HUES64 (cell line): Measurements from ENCODE around the gene LRP8.

ENCODE experiments used
- H3K27ac ChIP-seq: 2 replicates; pipeline ENCODE4 v1.7.0; 2013; ENCODE audit warnings: low read depth, low read length, inconsistent platforms
- H3K27me3 ChIP-seq: 2 replicates; pipeline ENCODE4 v1.6.1; 2013; ENCODE audit warnings: mild to moderate bottlenecking, low read length; ENCODE audit not compliant: insufficient read depth
- H3K36me3 ChIP-seq: 2 replicates; pipeline ENCODE4 v1.6.1; 2013; ENCODE audit warnings: mild to moderate bottlenecking, low read length; ENCODE audit not compliant: insufficient read depth
- H3K4me1 ChIP-seq: 2 replicates; pipeline ENCODE4 v1.6.1; 2013; ENCODE audit warnings: mild to moderate bottlenecking, low read length, moderate library complexity; ENCODE audit not compliant: insufficient read depth
- H3K4me3 ChIP-seq: 2 replicates; pipeline ENCODE4 v1.5.1; 2013; ENCODE audit warnings: mild to moderate bottlenecking, low read length, moderate library complexity
- H3K9ac ChIP-seq: 2 replicates; pipeline ENCODE4 v1.6.1; 2013; ENCODE audit warnings: mild to moderate bottlenecking, low read depth, low read length
- H3K9me3 ChIP-seq: 2 replicates; pipeline ENCODE4 v1.6.1; 2013; ENCODE audit warnings: low read depth, low read length; ENCODE audit not compliant: insufficient read depth
- WGBS: fragments of 150-250, 120-280 bp; methylation state at CpG from one replicate; pipeline ENCODE4 v1.1.7; 2013; ENCODE audit warnings: missing lambda C conversion rate; 5-methylcytosine and 5-hydroxymethylcytosine counted together

The LRP8 gene

DNA sequence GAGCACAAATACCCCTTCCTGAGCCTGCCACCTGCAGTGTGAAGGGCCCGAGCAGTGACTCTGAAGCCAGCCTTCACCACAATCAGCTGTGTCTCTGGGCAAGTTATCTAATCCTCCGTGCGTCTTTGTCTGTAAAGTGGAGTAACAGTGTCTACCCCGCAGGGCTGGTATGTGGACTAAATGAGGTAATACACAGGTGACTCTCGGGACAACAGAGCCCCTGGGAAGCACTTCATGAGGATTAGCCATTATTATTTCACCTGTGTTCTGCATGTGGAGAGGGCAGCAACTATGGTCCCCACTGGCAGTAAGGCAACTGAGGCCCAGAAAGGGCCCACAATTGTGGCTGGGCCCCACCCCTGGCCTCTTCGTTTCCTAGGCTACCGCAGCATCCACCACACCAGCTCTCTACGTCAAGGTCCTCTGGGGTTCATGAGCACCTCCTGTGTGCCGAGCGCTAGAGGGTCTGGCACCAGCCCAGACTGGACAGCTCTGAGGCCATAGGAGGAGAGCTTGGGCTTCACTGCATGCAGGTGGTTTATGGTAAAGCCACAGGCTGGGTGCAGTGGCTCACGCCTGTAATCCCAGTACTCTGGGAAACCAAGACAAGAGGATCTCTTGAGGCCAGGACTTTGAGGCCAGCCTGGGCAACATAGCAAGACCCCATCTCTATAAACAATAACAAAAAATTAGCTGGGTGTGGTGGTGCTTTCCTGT is 41.3 kb upstream of the LRP8 start:
- Histone ChIP-seq H3K9ac (no peak overlapping the region), H3K4me3 (no peak overlapping the region), H3K9me3 (no peaks in the 10 kb centered on the region), H3K27ac (no peak overlapping the region), H3K4me1 (no peaks in the 10 kb centered on the region), H3K27me3 (no peaks in the 10 kb centered on the region), H3K36me3 (no peaks in the 10 kb centered on the region)
- 94% methylated on average over 11 of the region's 11 CpGs for WGBS

- 93% methylated on average over 14 of the region's 14 CpGs for WGBS
- Histone ChIP-seq H3K27me3 (no peaks in the 10 kb centered on the region), H3K27ac (no peak overlapping the region), H3K4me1 (no peaks in the 10 kb centered on the region), H3K9me3 (no peaks in the 10 kb centered on the region), H3K4me3 (no peak overlapping the region), H3K36me3 (no peaks in the 10 kb centered on the region), H3K9ac (no peak overlapping the region)
These were observed 40.6 kb upstream of the LRP8 start for GRCh38 chr1:53368314-53369033.

DNA sequence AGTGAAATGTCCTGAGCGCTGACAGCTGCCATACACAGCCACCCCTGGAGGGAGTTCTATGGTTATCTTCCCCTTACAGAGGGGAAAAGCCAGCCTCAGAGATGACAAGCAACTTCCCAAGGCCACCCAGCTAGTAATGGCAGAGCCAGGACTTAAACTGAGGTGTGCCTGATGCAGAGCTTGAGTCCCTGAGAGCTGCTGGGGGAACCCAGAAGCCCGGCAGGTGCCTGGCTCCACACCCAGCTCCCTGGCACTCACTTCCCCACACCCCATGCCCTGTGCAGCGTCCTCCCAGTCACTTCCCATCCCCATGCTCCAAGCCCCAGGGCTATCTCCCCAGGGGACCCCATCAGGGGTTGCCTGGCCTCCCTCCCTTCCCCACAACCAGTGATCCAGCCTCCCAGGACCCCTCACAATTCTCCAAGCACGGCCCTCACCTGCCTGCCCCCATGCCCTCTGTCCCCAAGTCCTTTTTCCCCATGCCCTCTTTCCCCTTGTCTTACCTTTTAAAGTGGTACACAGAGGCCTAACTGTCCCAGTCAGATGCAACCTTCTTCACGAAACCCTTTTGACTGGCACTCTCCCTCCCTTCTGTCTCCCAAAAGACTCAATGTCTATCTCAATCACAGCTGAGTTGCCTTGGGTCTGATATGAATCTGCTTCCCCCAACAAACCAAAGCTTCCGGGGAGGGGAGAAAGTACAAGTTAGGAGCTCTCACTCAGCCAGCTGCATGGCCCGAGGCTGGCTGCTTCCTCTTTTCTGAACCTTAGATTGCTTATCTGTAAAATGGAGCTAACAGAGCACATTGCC is 39.8 kb upstream of the LRP8 start:
- H3K9ac ChIP-seq = no peak overlapping the region
- no peaks in the 10 kb centered on the region for H3K4me1 ChIP-seq
- no peak overlapping the region for H3K4me3 ChIP-seq
- H3K27me3 ChIP-seq = no peaks in the 10 kb centered on the region
- no peaks in the 10 kb centered on the region for H3K36me3 ChIP-seq
- WGBS = 81% methylated on average over 7 of the region's 7 CpGs
- H3K9me3 ChIP-seq = no peaks in the 10 kb centered on the region
- H3K27ac ChIP-seq = no peak overlapping the region

DNA sequence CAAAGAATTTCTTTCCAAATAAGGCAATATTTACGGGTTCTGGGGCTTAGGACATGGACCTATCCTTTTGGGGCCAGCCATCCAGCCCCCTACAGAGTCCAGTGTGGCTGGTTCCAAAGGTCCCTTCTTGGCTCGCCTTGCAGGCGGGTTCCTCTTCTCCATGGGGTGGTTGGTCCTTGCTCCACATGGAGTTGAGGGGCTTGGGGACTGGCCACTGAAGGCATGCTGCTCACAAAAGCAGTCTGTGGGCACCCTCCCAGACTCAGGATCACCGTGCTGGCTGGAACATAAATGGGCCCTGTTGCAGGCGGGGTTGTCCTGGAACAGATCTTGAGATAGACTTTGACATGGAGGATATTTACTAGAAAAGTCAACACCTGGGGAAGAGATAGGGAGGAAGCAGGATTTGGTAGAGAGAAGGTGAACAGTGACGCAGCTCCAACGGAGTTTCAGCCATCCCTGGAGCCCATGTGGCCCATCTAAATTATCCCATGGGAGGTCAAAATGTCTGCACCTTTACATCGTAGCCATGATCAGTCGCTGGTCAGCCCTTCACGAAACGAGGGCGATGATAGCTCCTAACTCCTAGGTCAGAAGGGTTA is 39.1 kb upstream of the LRP8 start:
- Histone ChIP-seq H3K27me3 (no peaks in the 10 kb centered on the region), H3K4me3 (no peak overlapping the region), H3K9me3 (no peaks in the 10 kb centered on the region), H3K4me1 (no peaks in the 10 kb centered on the region; the same call in 1 of the 2 replicates), H3K9ac (no peak overlapping the region), H3K27ac (no peak overlapping the region), H3K36me3 (no peaks in the 10 kb centered on the region)
- WGBS = 94% methylated on average over 12 of the region's 12 CpGs

DNA sequence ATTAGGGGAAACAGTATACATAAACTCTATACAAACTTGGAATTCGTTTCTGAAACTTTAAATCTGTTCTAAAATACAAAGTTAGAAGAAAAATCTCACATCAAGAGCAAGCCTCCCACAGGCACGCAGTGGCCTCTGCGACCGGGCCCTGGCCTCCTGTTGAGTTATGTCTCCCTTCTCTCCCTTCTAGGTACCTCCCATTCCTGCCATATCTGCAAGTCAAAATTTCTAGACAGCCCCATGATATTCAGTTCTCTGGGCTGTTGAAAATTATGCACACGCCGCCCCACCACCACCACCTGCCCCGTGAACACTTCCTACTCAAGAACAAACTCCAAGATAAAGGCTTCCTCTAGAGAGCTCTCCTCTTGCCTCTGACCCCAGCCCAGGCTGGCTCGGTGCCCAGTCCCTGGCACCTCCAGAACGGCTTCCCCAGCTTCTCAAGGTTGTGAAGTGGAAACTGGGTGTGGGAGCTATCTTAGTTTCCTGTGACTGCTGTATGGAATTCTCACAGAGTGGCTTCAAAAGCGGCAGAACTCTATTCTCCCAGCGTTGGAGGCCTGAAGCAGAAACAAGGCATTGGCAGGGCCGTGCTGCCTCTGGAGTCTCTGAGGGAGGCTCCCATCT is 37.7 kb upstream of the LRP8 start:
- Histone ChIP-seq H3K9ac (no peak overlapping the region), H3K27ac (no peak overlapping the region), H3K4me1 (no peaks in the 10 kb centered on the region; the same call in 1 of the 2 replicates), H3K27me3 (no peaks in the 10 kb centered on the region), H3K36me3 (no peaks in the 10 kb centered on the region), H3K4me3 (no peak overlapping the region), H3K9me3 (no peaks in the 10 kb centered on the region)
- WGBS = 94% methylated on average over 12 of the region's 12 CpGs

- H3K27me3 ChIP-seq = no peaks in the 10 kb centered on the region
- 91% methylated on average over 9 of the region's 9 CpGs for WGBS
These were observed 35.2 kb upstream of the LRP8 start for GRCh38 chr1:53362851-53363642.

DNA sequence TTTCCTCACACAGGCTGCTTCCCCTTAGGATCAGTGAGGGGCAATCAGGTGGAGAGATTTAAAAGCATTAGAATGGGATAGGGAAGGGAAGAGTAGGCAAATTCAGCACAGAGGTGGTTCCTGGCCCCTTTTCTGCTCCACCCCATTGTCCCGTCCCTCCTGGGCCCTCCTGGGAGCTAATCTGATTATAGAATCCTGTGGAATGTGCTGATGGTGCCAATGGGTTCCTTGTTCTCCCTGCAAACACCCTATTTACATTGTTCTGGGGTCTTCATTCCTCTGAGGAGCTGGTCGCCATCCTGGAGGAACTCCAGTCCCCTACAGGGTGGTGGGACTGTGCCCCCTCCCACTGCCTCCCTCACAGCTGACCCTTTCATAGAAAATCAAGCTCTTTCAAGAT is 34.4 kb upstream of the LRP8 start:
- H3K27me3 ChIP-seq = no peaks in the 10 kb centered on the region
- no peaks in the 10 kb centered on the region for H3K36me3 ChIP-seq
- no peak overlapping the region for H3K4me3 ChIP-seq
- no peak overlapping the region for H3K9ac ChIP-seq
- 63% methylated on average over 2 of the region's 2 CpGs for WGBS
- H3K9me3 ChIP-seq = peaks cover 7% of the 10 kb centered on the region; the same call in 1 of the 2 replicates
- no peaks in the 10 kb centered on the region; the same call in 1 of the 2 replicates for H3K4me1 ChIP-seq
- H3K27ac ChIP-seq = no peak overlapping the region

More at GRCh38 chr1:53362851-53363642, 35.2 kb upstream of the LRP8 start:
- Histone ChIP-seq H3K27ac (no peak overlapping the region), H3K36me3 (no peaks in the 10 kb centered on the region), H3K4me3 (no peak overlapping the region), H3K4me1 (no peaks in the 10 kb centered on the region; the same call in 1 of the 2 replicates), H3K9me3 (peaks cover 2% of the 10 kb centered on the region; the same call in 1 of the 2 replicates), H3K9ac (no peak overlapping the region)

DNA sequence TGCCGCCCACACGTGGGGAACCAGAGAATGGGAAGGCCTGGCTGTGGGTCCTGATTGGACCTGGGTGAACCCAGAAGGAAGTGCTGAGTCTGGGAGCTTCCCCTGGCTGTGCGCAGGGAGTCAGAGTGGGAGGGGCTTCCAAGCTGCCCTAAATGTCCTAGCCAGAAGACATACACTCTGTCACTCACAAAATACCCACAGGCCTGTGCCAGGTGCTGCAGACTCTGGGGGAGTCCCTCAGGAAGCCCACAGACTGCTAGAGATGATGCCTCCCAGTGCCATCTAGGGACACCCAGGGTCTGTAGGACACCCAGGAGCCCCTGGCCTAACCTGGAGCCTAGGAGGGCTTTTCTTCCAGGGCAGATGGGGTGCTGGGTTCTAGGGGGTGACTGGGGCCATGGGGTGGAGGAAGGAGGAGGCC is 33.7 kb upstream of the LRP8 start:
- Histone ChIP-seq H3K4me3 (no peak overlapping the region), H3K27me3 (no peaks in the 10 kb centered on the region), H3K9ac (no peak overlapping the region), H3K27ac (no peak overlapping the region), H3K36me3 (no peaks in the 10 kb centered on the region), H3K4me1 (no peaks in the 10 kb centered on the region; the same call in 1 of the 2 replicates), H3K9me3 (peaks cover 12% of the 10 kb centered on the region; the same call in 1 of the 2 replicates)
- WGBS = 95% methylated on average over 3 of the region's 3 CpGs

- no peaks in the 10 kb centered on the region for H3K27me3 ChIP-seq
- H3K36me3 ChIP-seq = no peaks in the 10 kb centered on the region
- peaks cover 19% of the 10 kb centered on the region; the same call in 1 of the 2 replicates for H3K9me3 ChIP-seq
- H3K4me1 ChIP-seq = no peaks in the 10 kb centered on the region; the same call in 1 of the 2 replicates
- 86% methylated on average over 2 of the region's 2 CpGs for WGBS
- H3K9ac ChIP-seq = no peak overlapping the region
- H3K27ac ChIP-seq = no peak overlapping the region
- H3K4me3 ChIP-seq = no peak overlapping the region
These were observed 32.0 kb upstream of the LRP8 start for GRCh38 chr1:53359934-53360276.
